Esophagus squamous epithelium (tissue), 5 donors: ENCODE measurements around the gene MMP25. TPM values are rescaled to one million over a fixed set of nuclear protein-coding genes. Genes with fewer than 3 reads are reported as not detected.

Experiments
- DNase-seq: peaks from one replicate; lab custom pipeline; 2025; lab: John Stamatoyannopoulos, UW
- H3K27ac ChIP-seq, 4 donors: fragments of 200-600 bp; sonication (generic); one replicate each; pipeline ENCODE4 v1.5.1; 2016 to 2019; ENCODE audit warnings: mild to moderate bottlenecking in 1 of 4
- H3K27me3 ChIP-seq, 4 donors: fragments of 200-600 bp; sonication (generic); 1 replicate in 3 of 4; 2 replicates in 1 of 4; pipeline versions ENCODE4 v1.5.1 to v1.6.0; 2017 to 2021; ENCODE audit warnings: antibody characterized with exemption in 1 of 4
- H3K36me3 ChIP-seq, 3 donors: fragments of 200-600 bp; sonication (generic); one replicate each; pipeline ENCODE4 v1.5.1; 2016 to 2019
- H3K4me1 ChIP-seq, 3 donors: fragments of 200-600 bp; sonication (generic); one replicate each; pipeline ENCODE4 v1.5.1; 2017 to 2019
- H3K4me3 ChIP-seq, 4 donors: fragments of 200-600 bp; sonication (generic); 1 replicate in 3 of 4; 2 replicates in 1 of 4; pipeline ENCODE4 v1.5.1; 2016 to 2019; ENCODE audit warnings: mild to moderate bottlenecking in 2 of 4, moderate library complexity in 1 of 4
- H3K9me3 ChIP-seq, 3 donors: fragments of 200-600 bp; sonication (generic); one replicate each; pipeline ENCODE4 v1.5.1; 2016 to 2019
- CTCF ChIP-seq, 6 experiments: fragments of 450-650 bp in 4 of 6; fragments of 200-600 bp in 2 of 6; sonication (generic) in 2 of 6; IDR thresholded peaks; one replicate each; pipeline ENCODE4 v1.5.1; 2016 to 2019; ENCODE audit warnings: antibody characterized with exemption in 6 of 6, mild to moderate bottlenecking in 4 of 6, moderate library complexity in 4 of 6
- POLR2A ChIP-seq, 4 donors: fragments of 450-650 bp; IDR thresholded peaks; one replicate each; pipeline ENCODE4 v1.6.1; 2017; ENCODE audit warnings: antibody characterized with exemption in 4 of 4, mild to moderate bottlenecking in 4 of 4, moderate library complexity in 3 of 4
- WGBS, 2 donors: methylation state at CpG; one replicate each; pipeline ENCODE4 v1.1.5; 2018; 5-methylcytosine and 5-hydroxymethylcytosine counted together
- intact Hi-C: fragments of 100-400 bp; cut with DNase I; formaldehyde crosslinking; loops from one replicate; pipeline ENCODE4 v1.15.0; 2022
- total RNA-seq, 4 donors: library from RNA; depleted of rRNA; stranded (reverse); fragments of >200 nt; gene quantifications; one replicate each; pipeline ENCODE4 v1.1.0, GENCODE V29; 2016
- donor health status: DM: yes; HTN: yes; CAD: no.

The MMP25 gene
- total RNA-seq, 4 donors from 2014 or later, result 0.19 to 1.4 (median 0.61) TPM

DNA sequence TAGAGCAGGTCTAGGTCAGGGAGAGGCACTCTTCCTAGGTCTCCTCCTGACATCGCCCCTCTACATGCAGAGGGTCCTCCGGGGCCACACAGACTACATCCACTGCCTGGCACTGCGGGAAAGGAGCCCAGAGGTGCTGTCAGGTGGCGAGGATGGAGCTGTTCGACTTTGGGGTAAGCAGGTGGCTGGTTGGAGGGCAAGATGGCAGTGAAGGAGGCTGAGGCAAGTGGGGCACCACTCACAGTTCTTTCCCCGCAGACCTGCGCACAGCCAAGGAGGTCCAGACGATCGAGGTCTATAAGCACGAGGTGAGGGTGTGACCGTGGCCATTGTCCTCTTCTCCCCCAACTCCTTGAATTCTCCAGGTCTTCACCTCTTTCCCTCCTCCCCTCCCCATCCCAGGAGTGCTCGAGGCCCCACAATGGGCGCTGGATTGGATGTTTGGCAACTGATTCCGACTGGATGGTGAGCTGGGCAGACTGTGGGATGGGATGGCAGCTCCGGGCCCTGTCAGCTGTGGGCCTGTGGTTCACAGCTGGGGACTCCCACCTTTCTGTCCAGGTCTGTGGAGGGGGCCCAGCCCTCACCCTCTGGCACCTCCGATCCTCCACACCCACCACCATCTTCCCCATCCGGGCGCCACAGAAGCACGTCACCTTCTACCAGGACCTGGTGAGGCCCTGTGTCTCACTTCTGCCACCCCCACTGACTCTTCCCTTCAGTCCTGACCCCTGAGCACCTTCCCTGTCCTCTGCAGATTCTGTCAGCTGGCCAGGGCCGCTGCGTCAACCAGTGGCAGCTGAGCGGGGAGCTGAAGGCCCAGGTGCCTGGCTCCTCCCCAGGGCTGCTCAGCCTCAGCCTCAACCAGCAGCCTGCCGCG lies 19.5 kb upstream of the MMP25 start:
- Histone ChIP-seq H3K4me1 (peaks cover 43 to 80% (median 43%) of the 10 kb centered on the region in 3 donors), H3K27me3 (peaks cover 0 to 36% (median 0%) of the 10 kb centered on the region in 4 donors), H3K4me3 (no peak overlapping the region), H3K9me3 (no peaks in the 10 kb centered on the region), H3K27ac (no peak overlapping the region), H3K36me3 (peaks cover 5 to 40% (median 9%) of the 10 kb centered on the region in 3 donors)
- 88 to 90% methylated on average over 9 to 13 of the region's 24 CpGs for WGBS, 2 donors
- DNase-seq, result no peak
- intact Hi-C loops, result no loop called here
- TF ChIP-seq CTCF (IDR thresholded peaks at IDR 0.05) (no peak), POLR2A (IDR thresholded peaks at IDR 0.05) (no peak)

DNA sequence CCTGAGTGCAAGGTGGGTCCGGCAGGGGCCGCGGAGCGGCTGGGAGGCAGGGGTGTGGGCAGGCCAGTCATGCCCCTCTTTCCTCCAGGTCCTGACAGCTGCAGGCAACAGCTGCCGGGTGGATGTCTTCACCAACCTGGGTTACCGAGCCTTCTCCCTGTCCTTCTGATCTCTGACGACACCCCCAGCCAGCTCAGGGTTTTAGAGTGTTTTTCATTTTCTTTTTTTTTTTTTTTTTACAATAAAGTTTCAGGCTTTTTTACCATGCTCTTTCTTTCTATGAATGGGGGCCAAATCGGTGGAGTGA lies 18.9 kb upstream of the MMP25 start:
- no peak overlapping the region for H3K27ac ChIP-seq
- no peak overlapping the region for H3K4me3 ChIP-seq
- H3K27me3 ChIP-seq, result peaks cover 0 to 42% (median 0%) of the 10 kb centered on the region in 4 donors
- no peaks in the 10 kb centered on the region for H3K9me3 ChIP-seq
- 78 to 85% methylated on average over 4 to 8 of the region's 8 CpGs for WGBS, 2 donors
- intact Hi-C loops, result no loop called here
- H3K4me1 ChIP-seq, result peaks cover 37 to 80% (median 37%) of the 10 kb centered on the region in 3 donors
- TF ChIP-seq CTCF (IDR thresholded peaks at IDR 0.05) (no peak), POLR2A (IDR thresholded peaks at IDR 0.05) (no peak)
- peaks cover 5 to 40% (median 9%) of the 10 kb centered on the region in 3 donors for H3K36me3 ChIP-seq
- no peak for DNase-seq

GRCh38 chr16:3027983-3028715 lies 18.2 kb upstream of the MMP25 start:
- Histone ChIP-seq H3K9me3 (no peaks in the 10 kb centered on the region), H3K4me3 (peak overlapping the region in 1 of 4 donors; percentile 8), H3K27me3 (peaks cover 0 to 49% (median 0%) of the 10 kb centered on the region in 4 donors), H3K4me1 (peaks cover 30 to 80% (median 30%) of the 10 kb centered on the region in 3 donors), H3K36me3 (peaks cover 5 to 42% (median 9%) of the 10 kb centered on the region in 3 donors), H3K27ac (peak overlapping the region in 1 of 4 donors; percentile 25)
- 0% methylated on average over 2 to 6 of the region's 58 CpGs for WGBS, 2 donors
- no peak for DNase-seq
- intact Hi-C loops, result no loop called here
- TF ChIP-seq POLR2A (IDR thresholded peaks at IDR 0.05) (no peak), CTCF (IDR thresholded peaks at IDR 0.05) (peak; percentile 75 to 85 (median 84))

DNA sequence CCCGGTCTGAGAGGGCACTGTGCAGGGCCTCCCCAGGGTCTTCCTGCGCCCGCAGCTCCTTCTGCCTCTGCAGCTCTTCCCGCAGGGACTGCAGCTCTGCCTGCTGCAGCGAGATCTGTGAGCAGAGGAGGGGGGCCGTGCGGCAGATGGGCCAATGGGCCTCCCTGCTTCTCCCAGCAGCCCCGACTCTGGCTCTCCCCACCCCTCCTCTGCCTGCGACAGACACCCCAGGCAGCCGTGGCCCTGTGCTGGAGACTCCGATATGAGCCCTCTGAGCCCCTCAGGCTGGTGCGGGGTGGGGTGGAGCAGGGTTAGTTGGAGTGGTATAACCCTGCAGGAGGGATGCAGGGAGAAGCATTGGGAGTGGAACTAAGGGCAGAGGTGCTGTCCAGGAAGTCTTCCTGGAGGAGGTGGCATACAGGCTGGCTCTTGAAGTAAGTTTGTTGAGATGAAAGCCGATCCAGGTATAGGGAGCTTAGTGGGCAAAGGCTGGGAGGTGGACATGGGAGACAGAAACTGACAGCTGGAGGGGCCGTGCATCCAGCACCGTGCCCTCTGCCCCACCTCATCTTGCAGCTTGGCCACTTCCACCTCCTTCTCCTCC lies 17.5 kb upstream of the MMP25 start:
- Histone ChIP-seq H3K27ac (no peak overlapping the region), H3K4me3 (no peak overlapping the region), H3K36me3 (peaks cover 5 to 49% (median 9%) of the 10 kb centered on the region in 3 donors), H3K4me1 (peaks cover 23 to 75% (median 25%) of the 10 kb centered on the region in 3 donors), H3K27me3 (peaks cover 0 to 56% (median 0%) of the 10 kb centered on the region in 4 donors), H3K9me3 (no peaks in the 10 kb centered on the region)
- TF ChIP-seq CTCF (IDR thresholded peaks at IDR 0.05) (no peak), POLR2A (IDR thresholded peaks at IDR 0.05) (no peak)
- intact Hi-C loops, result no loop called here
- DNase-seq, result no peak
- 22 to 38% methylated on average over 5 to 9 of the region's 15 CpGs for WGBS, 2 donors
